ENCODE data around the gene NR6A1.

The NR6A1 gene

GRCh38 chr9:124498499-124499146 lies 272.5 kb downstream of the NR6A1 start:
- DNase-seq, result no peak

DNA sequence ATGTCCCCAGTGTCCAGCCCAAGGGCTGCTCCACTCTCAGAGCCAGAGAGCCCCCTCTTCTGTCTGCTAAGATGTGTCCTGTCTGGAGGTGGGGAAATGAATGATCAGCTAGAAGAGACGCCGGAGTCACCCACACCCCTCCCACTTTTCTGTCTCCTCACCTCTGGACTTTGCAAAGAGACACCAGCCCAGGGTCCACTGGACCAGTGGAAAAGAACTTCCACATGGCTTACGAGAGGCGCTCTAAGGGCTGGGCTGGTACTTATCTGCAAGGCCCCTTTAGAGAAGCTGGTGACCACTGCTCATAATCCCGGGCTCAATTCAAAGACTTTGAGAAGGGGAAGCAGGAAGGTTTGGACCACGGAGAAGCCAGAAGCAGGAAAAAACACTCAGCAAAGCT lies 273.1 kb downstream of the NR6A1 start:
- no peak for DNase-seq

DNA sequence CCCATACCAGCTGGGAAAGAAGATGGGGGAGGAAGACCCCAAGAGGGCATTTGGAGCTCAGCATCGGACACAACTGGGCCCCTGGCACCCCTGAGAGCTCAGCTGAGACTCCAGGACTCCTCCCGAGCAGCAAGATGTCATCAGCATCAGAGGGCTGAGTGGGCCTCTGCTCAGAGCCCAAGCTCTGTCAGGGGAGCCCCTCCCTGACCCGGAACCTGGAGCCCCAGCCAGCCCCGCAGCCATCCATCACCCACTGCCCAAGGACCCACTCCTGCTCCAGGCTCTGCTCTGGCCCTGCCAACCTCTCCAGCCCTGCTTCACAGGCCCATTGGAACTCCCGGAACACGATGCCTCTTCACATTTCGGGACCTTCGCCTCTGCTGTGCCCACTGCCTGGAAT lies 273.7 kb downstream of the NR6A1 start:
- DNase-seq, result no peak

DNA sequence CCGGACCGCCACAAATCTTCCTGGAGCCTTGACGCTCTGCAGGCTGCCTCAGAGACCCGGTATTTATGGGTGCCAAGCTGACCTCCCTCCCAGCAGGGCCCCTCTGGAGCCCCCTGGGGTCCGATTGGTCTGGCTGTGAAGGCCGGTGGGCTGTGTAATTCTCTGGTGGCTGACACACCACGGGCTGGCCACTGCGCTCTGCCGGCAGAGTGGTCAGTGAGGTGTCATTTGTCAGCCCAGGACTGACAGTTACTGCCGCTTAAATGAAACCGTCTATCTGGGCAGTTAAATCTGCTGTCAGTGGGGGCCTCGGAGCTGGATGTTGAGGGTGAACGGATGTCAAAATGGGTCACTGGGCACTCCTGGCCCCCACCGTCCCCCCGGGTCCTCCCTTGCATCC lies 274.6 kb downstream of the NR6A1 start:
- DNase-seq, result no peak

DNA sequence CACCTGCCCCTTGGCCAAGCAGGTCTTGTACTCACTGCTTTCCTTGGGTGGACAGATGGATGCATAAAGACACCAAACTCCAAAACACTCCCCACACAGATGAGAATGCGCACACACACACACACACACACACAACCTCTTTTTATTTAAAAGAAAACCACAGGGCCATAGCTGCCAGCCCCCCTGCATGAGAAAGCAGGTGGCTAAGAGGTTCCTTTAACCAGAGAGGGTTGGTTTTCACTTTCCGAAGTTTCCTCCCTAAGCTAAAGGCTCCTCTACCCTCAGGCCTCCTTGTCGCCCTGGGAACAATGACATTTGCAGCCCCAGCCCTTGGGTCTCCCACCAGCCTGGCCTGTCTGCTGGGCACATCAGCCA lies 275.0 kb downstream of the NR6A1 start:
- no peak for DNase-seq

DNA sequence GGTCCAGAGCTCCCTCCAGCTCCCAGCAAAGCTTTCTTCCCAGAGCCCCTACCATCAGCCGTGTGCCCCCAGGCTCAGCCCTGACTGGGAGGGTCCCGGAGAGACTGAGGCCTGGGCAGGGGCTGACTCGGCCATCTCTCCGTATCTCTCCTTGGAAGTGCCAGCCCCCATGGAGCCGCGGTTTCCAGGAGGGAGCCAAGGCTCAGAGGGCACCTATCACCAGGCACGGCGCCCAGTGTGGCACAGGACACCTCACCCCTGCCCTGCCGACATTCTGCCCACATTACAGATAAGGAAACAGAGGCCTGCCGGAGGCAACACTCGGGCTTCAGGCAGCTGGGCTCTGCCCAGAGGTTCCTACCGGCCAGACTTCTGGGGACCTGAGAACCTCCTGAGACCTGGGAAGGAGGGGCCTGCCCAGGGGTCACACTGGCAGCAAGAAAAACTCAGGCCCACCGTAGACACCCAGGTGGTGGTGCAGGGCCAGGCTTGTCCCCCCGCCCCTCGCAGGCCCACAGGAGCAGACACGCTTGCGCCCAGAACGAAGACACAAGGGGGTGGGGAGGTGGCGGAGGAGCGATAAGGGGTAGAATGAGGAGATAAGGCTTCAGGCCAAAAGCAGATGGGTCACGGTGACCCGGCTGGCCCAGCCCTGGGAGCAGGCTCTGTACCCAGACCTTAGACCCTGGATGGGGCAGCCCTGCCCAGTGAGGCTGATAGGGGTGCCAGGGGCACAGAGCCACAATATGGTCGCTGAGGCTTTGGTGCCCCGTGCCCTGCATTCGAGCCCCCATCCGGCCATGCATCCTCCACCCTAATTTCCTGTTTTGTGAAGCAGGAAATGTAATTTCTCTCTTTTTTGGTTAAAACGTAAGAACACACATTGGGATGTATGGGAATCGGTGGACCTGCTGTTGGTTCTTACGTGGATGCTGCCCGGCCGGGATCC lies 275.7 kb downstream of the NR6A1 start:
- DNase-seq, result no peak

- no peak for DNase-seq
These were observed 277.2 kb downstream of the NR6A1 start for GRCh38 chr9:124493794-124494479.

DNA sequence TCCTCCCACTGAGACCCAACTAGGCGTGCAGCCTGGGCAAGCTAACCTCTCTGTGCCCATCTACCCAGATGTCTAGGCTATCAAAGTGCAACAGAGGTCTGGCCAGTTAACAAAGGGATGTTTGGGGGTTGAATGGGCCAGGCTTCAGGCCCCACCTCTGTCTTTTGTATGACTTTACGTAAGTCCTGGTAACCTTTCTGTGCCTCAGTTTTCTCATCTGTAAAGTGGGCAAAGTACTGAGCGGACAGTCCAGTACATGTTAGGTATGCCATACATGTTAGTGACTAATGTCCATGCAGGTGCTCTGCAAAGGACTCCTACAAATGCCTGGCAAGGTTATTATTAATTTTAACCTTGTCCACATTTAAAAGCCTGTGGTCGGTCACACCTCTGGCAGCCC lies 277.9 kb downstream of the NR6A1 start:
- no peak for DNase-seq

GRCh38 chr9:124492818-124493217 lies 278.3 kb downstream of the NR6A1 start:
- no peak for DNase-seq

DNA sequence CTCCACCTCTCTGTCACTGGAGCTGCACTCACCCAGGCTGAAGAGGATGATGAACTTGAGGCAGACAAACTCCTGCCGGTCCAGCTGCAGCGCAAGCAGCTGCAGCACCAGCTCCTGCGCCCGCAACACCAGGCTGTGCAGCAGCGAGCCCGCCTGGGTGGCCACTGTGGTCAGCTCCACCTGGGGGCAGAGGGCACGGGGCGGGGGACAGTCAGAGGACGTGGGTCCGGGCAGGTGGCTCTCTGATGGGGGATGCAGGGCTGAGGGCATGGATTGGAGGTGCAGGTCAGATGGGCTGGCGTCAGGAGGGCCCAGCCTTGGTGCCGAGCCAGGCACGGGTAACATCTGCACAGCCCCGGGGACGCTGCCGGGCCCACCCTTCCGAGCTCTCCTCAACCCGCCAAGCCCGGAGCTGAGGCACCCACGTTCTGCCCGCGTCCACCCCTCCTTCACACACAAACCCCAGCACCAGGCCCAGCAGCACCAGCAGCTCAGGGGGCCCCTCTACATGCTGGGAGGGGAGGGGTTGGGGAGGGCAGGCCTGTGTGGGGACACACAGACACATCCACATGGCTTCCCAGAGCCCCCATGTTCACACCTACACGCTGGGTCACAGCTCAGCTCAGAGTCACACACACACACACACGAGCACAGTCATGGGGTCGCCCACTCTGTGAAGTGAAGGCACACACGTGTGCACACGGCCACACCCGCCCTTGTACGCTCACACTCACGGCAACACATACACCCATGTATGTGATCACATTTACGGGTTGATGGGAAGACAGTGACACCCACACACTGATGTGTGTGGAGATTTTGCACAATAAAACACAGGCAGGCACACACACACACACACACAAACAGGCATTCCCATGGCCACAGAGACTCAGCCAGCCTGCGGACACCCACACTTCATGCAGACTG lies 279.8 kb downstream of the NR6A1 start:
- no peak for DNase-seq

DNA sequence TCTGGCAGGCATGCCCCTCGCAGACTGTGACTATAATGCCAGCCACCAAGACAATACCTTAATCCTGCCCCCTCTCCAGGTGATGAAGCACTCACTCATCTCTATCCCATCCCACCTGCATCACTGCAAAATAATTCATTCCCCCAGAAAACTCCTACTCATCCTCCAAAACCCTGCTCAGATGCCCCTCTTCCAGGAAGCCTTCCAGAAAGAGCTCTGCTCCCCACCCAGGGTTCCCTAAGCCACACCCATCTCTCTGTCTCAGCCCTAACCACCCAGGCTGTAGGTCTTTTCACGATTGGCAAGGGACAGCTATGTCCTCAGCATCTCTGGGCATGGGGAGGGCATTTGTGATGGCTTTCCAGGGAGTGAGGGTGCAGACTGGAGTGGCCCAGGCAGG lies 281.1 kb downstream of the NR6A1 start:
- DNase-seq, result no peak

DNA sequence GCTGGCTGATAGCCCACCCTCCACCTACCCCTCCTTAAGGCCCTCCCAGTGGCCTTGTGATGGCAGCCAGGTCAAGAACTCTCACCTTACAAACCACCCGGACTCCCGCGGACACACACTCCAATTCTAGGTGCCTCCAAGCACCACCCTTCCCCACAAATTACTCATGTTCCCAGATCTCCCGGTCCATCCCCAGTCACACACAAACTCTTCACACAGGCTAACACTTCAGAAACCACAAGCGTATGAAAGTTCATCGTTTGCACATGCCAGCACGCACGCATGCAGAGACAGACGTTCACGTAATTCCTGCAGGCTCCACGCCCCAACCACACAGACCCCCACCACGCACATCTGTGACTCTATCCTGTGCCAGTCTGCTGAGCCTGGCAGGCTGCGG lies 281.9 kb downstream of the NR6A1 start:
- DNase-seq, result peak; percentile 31

DNA sequence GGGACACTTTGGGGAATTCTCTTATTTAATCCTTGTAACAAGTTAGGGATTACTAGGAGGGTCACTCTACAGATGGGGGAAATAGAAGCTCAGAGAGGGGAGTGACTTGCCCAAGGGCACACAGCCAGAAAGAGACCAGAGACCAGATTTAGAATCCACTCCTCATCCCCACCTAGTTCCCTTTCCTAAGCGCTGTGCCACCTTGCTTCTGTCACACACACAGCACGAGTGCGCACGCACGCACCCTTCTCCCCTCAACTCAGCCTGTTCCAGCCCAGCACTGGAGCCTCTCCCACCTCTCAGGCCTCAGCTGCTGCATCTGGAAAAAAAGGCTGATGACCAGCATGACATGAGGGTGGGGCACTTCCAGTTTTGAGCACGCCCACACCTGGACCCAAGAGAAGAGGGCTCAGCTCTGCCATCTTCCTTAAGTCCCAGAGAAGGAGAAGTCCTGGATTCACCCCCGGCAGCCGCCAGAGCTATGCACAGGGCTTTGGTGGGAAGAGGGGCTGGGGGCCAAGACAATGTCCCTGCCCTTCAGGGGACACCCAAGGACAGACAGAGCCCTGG lies 282.4 kb downstream of the NR6A1 start:
- DNase-seq, result no peak

DNA sequence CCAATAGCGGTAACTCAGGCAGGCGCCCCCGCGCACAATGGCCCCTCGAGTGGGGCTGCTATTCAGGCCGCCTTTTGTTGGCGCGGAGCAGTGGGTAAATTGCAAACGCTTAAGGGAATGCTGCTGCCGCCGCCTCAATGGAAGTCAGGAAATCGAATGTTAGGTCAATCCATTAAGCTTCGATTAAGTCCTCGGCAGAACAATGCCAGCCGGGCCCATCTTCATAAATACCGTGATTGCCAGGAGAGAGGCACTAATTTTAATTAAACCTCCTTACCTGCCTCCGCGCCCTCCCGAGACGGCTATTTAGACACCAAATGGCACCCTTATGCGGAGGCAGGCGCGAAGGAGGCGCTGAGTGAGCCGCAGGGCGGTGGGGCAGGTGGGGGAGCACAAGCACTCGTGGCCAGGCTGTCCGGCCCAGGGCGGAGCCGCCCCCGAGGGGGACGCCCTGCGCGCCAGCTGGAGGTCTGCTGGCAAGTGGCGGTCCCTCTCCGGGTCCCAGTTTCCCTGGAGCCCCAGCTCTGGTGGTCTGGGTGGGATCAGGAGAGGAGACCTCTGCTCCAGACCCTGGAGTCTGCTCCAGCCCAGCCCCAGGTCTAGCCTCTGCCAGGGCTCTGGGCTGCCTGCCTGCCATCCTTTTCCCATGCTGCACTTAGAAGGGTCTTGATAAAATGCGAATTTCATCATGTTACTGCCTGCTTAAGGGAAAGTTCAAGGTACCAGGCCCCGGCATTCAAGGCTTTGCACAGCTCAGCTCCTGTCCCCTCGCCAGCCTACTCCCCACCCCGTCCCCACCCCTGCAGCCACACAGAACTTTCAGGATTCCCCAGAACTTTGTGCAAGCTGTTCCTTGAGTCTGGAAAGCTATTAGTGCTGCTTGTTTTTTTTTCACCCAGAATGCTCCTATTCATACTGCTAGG lies 283.6 kb downstream of the NR6A1 start:
- no peak for DNase-seq

DNA sequence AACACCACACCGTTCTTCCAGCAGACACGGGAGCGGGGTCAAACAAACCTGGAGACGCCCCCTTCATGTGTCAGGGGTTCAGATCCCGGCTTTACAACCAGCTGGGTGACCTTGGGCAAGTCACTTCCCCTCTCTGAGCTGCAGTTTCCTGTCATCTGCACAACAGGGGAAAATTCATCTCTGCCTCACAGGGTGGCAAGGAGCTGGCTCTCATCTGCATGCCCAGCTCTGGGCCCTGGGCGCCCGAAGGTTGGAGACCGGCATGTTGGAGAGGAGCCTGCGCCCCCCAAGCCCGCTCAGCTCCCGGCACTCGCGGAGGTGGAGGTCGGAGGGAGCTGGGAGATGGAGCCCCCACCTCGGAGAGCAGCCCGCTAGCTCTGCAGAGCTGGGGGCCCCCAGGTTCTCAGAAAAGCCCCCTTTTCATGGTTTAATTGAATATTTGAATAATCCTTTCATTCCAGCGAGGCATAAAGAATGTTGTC lies 284.3 kb downstream of the NR6A1 start:
- DNase-seq, result no peak

GRCh38 chr9:124485936-124486335 lies 285.2 kb downstream of the NR6A1 start:
- DNase-seq, result no peak

- DNase-seq, result no peak
These were observed 285.9 kb downstream of the NR6A1 start for GRCh38 chr9:124485201-124485600.

DNA sequence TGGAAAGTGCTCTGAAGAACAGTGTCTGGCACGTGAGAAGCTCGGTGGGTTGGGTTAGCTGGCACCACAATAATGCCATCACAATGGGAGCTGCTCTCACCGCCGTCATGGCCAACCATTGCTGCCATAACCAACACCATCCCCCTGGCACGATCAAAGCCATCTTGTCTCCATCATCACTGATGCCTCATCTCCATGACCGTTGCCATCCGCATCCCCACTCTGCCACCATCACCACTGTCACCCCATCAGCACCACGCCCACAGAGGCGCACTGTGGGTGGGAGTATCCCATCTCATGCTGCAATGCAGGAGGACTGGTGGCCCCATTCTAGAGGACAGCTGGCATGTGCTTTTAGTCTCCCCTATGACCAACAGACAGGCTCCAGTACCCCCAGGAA lies 287.6 kb downstream of the NR6A1 start:
- no peak for DNase-seq

GRCh38 chr9:124482431-124483031 lies 288.6 kb downstream of the NR6A1 start:
- no peak for DNase-seq

DNA sequence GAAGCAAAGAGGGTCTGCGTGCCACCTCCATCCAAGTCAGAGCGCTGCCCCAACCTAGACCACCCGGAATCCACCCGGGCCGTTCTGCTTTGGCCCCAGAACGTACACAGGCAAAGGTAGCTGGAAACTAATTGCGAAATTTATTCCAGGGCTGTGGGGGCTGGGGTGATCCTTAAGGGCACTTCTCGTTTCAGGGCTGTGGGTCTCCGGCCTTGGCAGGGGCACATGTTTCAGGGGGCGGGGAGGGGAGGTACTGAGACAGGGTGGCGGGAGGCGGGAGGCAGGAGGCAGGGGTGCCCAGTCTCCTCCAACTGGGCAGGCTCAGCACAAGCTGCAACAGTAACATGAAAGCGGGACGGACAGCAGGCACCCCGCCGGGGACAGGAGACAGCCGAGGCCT lies 290.0 kb downstream of the NR6A1 start:
- DNase-seq, result no peak

DNA sequence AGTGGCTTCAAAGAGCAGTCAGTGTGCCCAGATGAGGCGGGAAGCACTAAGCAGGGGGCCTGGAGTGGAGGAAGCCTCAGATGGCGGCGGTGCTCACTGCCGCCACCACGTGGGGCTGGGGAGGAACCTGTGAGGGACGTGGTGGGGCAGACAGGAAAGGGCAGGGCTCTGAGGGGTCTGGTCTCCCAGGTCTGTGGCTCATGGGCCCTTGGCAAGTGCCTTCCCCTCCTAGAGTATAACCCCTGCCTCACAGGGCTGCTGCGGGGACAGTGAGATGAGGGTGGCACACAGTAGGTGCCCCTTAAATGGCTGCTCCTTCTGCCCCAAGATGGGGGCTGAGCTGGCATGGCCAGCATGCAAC lies 290.5 kb downstream of the NR6A1 start:
- no peak for DNase-seq
